GM18508 (cell line): ENCODE data around the gene SLX9.
"Not testable (repeated sequence)": the region's sequence is repeated elsewhere in the genome, so short reads cannot be mapped to it uniquely, and the experiment has no call there.

Experiments used
- ATAC-seq: cut with Tn5 transposase; IDR thresholded peaks from one replicate; pipeline ENCODE4 v1.9.1; 2021; ENCODE audit warnings: moderate number of reproducible peaks; ENCODE audit not compliant: insufficient read depth, unreplicated experiment

Gene SLX9

GRCh38 chr21:44972301-44972814 lies 32.5 kb downstream of the SLX9 start:
- no peak for ATAC-seq

GRCh38 chr21:44972821-44973220 lies 33.0 kb downstream of the SLX9 start:
- ATAC-seq = no peak

GRCh38 chr21:44973598-44973997 lies 33.8 kb downstream of the SLX9 start:
- ATAC-seq = no peak

GRCh38 chr21:44974676-44975075 lies 34.8 kb downstream of the SLX9 start:
- no peak for ATAC-seq

GRCh38 chr21:44975720-44976555 lies 36.1 kb downstream of the SLX9 start:
- ATAC-seq = no peak

GRCh38 chr21:44976556-44977393 lies 36.9 kb downstream of the SLX9 start:
- ATAC-seq = not testable (repeated sequence)

GRCh38 chr21:44977616-44978340 lies 37.9 kb downstream of the SLX9 start:
- no peak for ATAC-seq

GRCh38 chr21:44979687-44980561 lies 40.1 kb downstream of the SLX9 start:
- no peak for ATAC-seq

- ATAC-seq = no peak
These were observed 41.0 kb downstream of the SLX9 start for GRCh38 chr21:44980562-44981489.

GRCh38 chr21:44982558-44983250 lies 42.9 kb downstream of the SLX9 start:
- ATAC-seq = no peak

GRCh38 chr21:44983421-44984206 lies 43.8 kb downstream of the SLX9 start:
- no peak for ATAC-seq

GRCh38 chr21:44984428-44984791 lies 44.6 kb downstream of the SLX9 start:
- ATAC-seq = no peak

GRCh38 chr21:44984792-44985440 lies 45.1 kb downstream of the SLX9 start:
- no peak for ATAC-seq

GRCh38 chr21:44985441-44986401 lies 45.9 kb downstream of the SLX9 start:
- ATAC-seq = no peak

GRCh38 chr21:44986471-44987291 lies 46.9 kb downstream of the SLX9 start:
- no peak for ATAC-seq
